ENCODE data around the gene PFDN6.

DNA sequence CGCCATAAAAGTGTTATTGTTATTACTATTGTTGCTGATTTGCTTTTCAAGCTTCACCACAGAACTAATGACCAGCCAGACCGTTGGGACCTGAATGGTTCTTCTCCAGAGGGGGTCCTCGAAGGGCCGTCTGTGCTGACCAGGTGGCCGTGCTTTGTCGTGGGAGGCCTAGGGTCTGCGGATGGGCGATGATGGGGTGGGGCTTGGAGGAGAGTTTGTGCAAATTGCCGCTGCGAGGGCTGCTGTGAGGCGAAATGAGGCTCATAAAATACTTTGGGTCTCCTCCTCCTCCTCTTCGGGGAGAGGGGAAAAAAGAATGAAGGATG lies 34.2 kb downstream of the PFDN6 start:
- TF ChIP-seq, protein P1, sequence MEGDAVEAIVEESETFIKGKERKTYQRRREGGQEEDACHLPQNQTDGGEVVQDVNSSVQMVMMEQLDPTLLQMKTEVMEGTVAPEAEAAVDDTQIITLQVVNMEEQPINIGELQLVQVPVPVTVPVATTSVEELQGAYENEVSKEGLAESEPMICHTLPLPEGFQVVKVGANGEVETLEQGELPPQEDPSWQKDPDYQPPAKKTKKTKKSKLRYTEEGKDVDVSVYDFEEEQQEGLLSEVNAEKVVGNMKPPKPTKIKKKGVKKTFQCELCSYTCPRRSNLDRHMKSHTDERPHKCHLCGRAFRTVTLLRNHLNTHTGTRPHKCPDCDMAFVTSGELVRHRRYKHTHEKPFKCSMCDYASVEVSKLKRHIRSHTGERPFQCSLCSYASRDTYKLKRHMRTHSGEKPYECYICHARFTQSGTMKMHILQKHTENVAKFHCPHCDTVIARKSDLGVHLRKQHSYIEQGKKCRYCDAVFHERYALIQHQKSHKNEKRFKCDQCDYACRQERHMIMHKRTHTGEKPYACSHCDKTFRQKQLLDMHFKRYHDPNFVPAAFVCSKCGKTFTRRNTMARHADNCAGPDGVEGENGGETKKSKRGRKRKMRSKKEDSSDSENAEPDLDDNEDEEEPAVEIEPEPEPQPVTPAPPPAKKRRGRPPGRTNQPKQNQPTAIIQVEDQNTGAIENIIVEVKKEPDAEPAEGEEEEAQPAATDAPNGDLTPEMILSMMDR (IDR thresholded peaks at IDR 0.05), result no peak
- TF ChIP-seq POLR2A (IDR thresholded peaks at IDR 0.05), result no peak
- no peak for TF ChIP-seq POLR2AphosphoS5 (IDR thresholded peaks at IDR 0.05)
- TF ChIP-seq EP300 (IDR thresholded peaks at IDR 0.05; ENCODE audit: low read depth), result no peak
